IMR-90 (cell line): Measurements from ENCODE around the gene SRSF3. TPM values are rescaled to one million over a fixed set of nuclear protein-coding genes. Genes with fewer than 3 reads are reported as not detected.
A peak's percentile ranks its signal among the peaks of the same experiment; 100 is the strongest.

Source experiments
- ATAC-seq: fragments of 200-7000 bp; cut with Tn5 transposase; 2 replicates; pipeline ENCODE4 v1.9.1; 2020; ENCODE audit warnings: low read depth, mild to moderate bottlenecking, moderate library complexity
- BruUV-seq: library from RNA; stranded (reverse); fragments of 400-500 nt; replicated peaks from 2 replicates; lab custom pipeline; 2021; lab: Mats Ljungman, UMichigan
- CTCF ChIA-PET: fragments of 300-600 bp; formaldehyde crosslinking; extraction: SDS; loops from one replicate; lab custom pipeline; 2021; ENCODE audit warnings: antibody characterized with exemption; lab: Yijun Ruan, JAX
- POLR2A ChIA-PET: fragments of 300-600 bp; sonication (Branson Sonifier 250); formaldehyde crosslinking; loops from one replicate; lab custom pipeline; 2022; ENCODE audit warnings: antibody characterized with exemption; ENCODE audit not compliant: unreplicated experiment; lab: Charles Lee
- DNase-seq: peaks from one replicate; pipeline ENCODE4 v3.0.0; 2013
- H2AFZ ChIP-seq: replicated peaks from 2 replicates; pipeline ENCODE3; 2013; ENCODE audit warnings: low read length, mild to moderate bottlenecking; ENCODE audit not compliant: poor library complexity
- H2AK5ac ChIP-seq: 2 replicates; pipeline ENCODE4 v1.6.1; 2013; ENCODE audit warnings: low read depth, low read length, inconsistent platforms
- H2AK9ac ChIP-seq: replicated peaks from 2 replicates; pipeline ENCODE3; 2013; ENCODE audit warnings: mild to moderate bottlenecking, low read depth, low read length, moderate library complexity; ENCODE audit not compliant: poor library complexity
- H2BK120ac ChIP-seq: 2 replicates; pipeline ENCODE4 v1.6.1; 2013; ENCODE audit warnings: low read depth, low read length, inconsistent platforms
- H2BK15ac ChIP-seq: 3 replicates; pipeline ENCODE4 v1.6.1; 2013; ENCODE audit warnings: low read depth, low read length, inconsistent platforms
- H2BK20ac ChIP-seq: 2 replicates; pipeline ENCODE4 v1.6.1; 2013; ENCODE audit warnings: low read depth, mild to moderate bottlenecking, inconsistent platforms, low read length, moderate library complexity
- H2BK5ac ChIP-seq: 2 replicates; pipeline ENCODE4 v1.6.1; 2013; ENCODE audit warnings: mild to moderate bottlenecking, low read depth, low read length, inconsistent platforms; ENCODE audit not compliant: poor library complexity, severe bottlenecking
- H3K14ac ChIP-seq: replicated peaks from 2 replicates; pipeline ENCODE4 v1.6.1; 2013; ENCODE audit warnings: low read depth, low read length, inconsistent platforms
- H3K18ac ChIP-seq: 2 replicates; pipeline ENCODE4 v1.6.1; 2013; ENCODE audit warnings: low read depth, low read length, control low read depth
- H3K23ac ChIP-seq: 2 replicates; pipeline ENCODE4 v1.6.1; 2013; ENCODE audit warnings: low read depth, low read length, inconsistent platforms
- H3K27ac ChIP-seq: 2 replicates; pipeline ENCODE4 v1.5.1; 2013; ENCODE audit warnings: mild to moderate bottlenecking, control low read depth, low read length; ENCODE audit not compliant: insufficient read depth
- H3K27me3 ChIP-seq: 2 replicates; pipeline ENCODE4 v1.6.1; 2013; ENCODE audit warnings: low read length; ENCODE audit not compliant: control insufficient read depth, insufficient read depth
- H3K36me3 ChIP-seq: 2 replicates; pipeline ENCODE4 v1.6.1; 2013; ENCODE audit warnings: low read length, mixed read lengths; ENCODE audit not compliant: control insufficient read depth, insufficient read depth
- H3K4ac ChIP-seq: 2 replicates; pipeline ENCODE4 v1.6.1; 2013; ENCODE audit warnings: low read depth, low read length, inconsistent platforms
- H3K4me1 ChIP-seq: 2 replicates; pipeline ENCODE4 v1.6.1; 2013; ENCODE audit warnings: low read length, mixed read lengths; ENCODE audit not compliant: control insufficient read depth, insufficient read depth
- H3K4me2 ChIP-seq: 2 replicates; pipeline ENCODE4 v1.6.1; 2013; ENCODE audit warnings: low read depth, mild to moderate bottlenecking, control low read depth, low read length, moderate library complexity
- H3K4me3 ChIP-seq: 2 replicates; pipeline ENCODE4 v1.5.1; 2013; ENCODE audit warnings: low read depth, mild to moderate bottlenecking, control low read depth, low read length, moderate library complexity; ENCODE audit not compliant: insufficient read depth
- H3K56ac ChIP-seq: 2 replicates; pipeline ENCODE4 v1.6.1; 2013; ENCODE audit warnings: low read length, inconsistent platforms; ENCODE audit not compliant: insufficient read depth; ENCODE audit errors: extremely low read depth
- H3K79me1 ChIP-seq, 2 experiments: 2 replicates each; pipeline ENCODE4 v1.6.1; 2013; ENCODE audit warnings: low read length in 2 of 2, inconsistent platforms in 1 of 2, low read depth in 1 of 2
- H3K9ac ChIP-seq: 2 replicates; pipeline ENCODE4 v1.6.1; 2013; ENCODE audit warnings: low read depth, low read length, control low read depth
- H3K9me1 ChIP-seq: 2 replicates; pipeline ENCODE4 v1.6.1; 2013; ENCODE audit warnings: low read length, inconsistent platforms; ENCODE audit not compliant: insufficient read depth
- H3K9me3 ChIP-seq: 2 replicates; pipeline ENCODE4 v1.6.1; 2013; ENCODE audit warnings: low read length; ENCODE audit not compliant: control insufficient read depth, insufficient read depth
- H4K20me1 ChIP-seq: 2 replicates; pipeline ENCODE4 v1.6.1; 2013; ENCODE audit warnings: low read length, inconsistent platforms; ENCODE audit not compliant: insufficient read depth
- H4K5ac ChIP-seq: 2 replicates; pipeline ENCODE4 v1.6.1; 2013; ENCODE audit warnings: mild to moderate bottlenecking, low read depth, low read length, control low read depth
- H4K8ac ChIP-seq, 2 experiments: 2 replicates each; pipeline ENCODE4 v1.6.1; 2013; ENCODE audit warnings: low read depth in 2 of 2, low read length in 2 of 2, control low read depth in 1 of 2, inconsistent platforms in 1 of 2
- H4K91ac ChIP-seq: 2 replicates; pipeline ENCODE4 v1.6.1; 2013; ENCODE audit warnings: low read depth, low read length, inconsistent platforms; ENCODE audit not compliant: insufficient read depth
- CEBPB ChIP-seq: IDR thresholded peaks from 2 replicates; pipeline ENCODE4 v1.6.1; 2012; ENCODE audit warnings: low read depth, low read length, improper control_type of control experiment
- CTCF ChIP-seq: conservative IDR thresholded peaks from 2 replicates; pipeline ENCODE4 v1.5.1; 2012; ENCODE audit warnings: mild to moderate bottlenecking, low read depth, low read length, improper control_type of control experiment
- MXI1 ChIP-seq: IDR thresholded peaks from 2 replicates; pipeline ENCODE4 v1.6.1; 2012; ENCODE audit warnings: low read depth, mild to moderate bottlenecking, low read length, moderate library complexity, borderline replicate concordance
- RAD21 ChIP-seq: IDR thresholded peaks from 2 replicates; pipeline ENCODE4 v1.6.1; 2012; ENCODE audit warnings: low read length, improper control_type of control experiment
- USF2 ChIP-seq: fragments of 150-350 bp; IDR thresholded peaks from 2 replicates; pipeline ENCODE4 v1.6.1; 2017; ENCODE audit warnings: mild to moderate bottlenecking, antibody characterized with exemption, low read length, low read depth
- WGBS, 2 experiments: methylation state at CpG; one replicate each; pipeline versions ENCODE4 v1.1.5 to v1.1.7; 2013; ENCODE audit warnings: missing lambda C conversion rate in 2 of 2; ENCODE audit not compliant: insufficient read length in 1 of 2; ENCODE audit errors: extremely low coverage in 2 of 2; 5-methylcytosine and 5-hydroxymethylcytosine counted together
- dilution Hi-C: fragments of 300-500 bp; cut with HindIII; formaldehyde crosslinking; loops from one replicate; pipeline ENCODE4 v1.14.3; 2018; ENCODE audit warnings: low sequenced_read_pairs; ENCODE audit not compliant: unreplicated experiment
- in situ Hi-C: fragments of 300-500 bp; cut with MboI; formaldehyde crosslinking; loops from 3 replicates; pipeline ENCODE4 v1.14.3; 2019; ENCODE audit warnings: low sequenced_read_pairs, inconsistent platforms, mixed read lengths
- intact Hi-C: fragments of 100-400 bp; cut with micrococcal nuclease; formaldehyde crosslinking; loops from 2 replicates; pipeline ENCODE4 v1.10.0; 2022
- polyA plus RNA-seq, 3 experiments: library from polyadenylated mRNA; depleted of rRNA; stranded (reverse); fragments of >200 nt; gene quantifications; 2 replicates each; pipeline ENCODE4 v1.2.3, GENCODE V29; 2012; ENCODE audit warnings: low replicate concordance in 1 of 3
- total RNA-seq: library from RNA; depleted of rRNA; stranded (reverse); fragments of >200 nt; gene quantifications from 2 replicates; pipeline ENCODE4 v1.2.3, GENCODE V29; 2012

SRSF3 gene
- total and polyA plus RNA-seq, 2 of the 4 experiments (the other 2 are of a cell fraction): 237 to 297 TPM

GRCh38 chr6:36592221-36592655, 1.9 kb upstream of the SRSF3 start (continued):
- TF ChIP-seq MXI1: no peak
- no peak for TF ChIP-seq RAD21
- no peak for TF ChIP-seq CTCF

- Histone ChIP-seq H2BK20ac (peak overlapping the region; percentile 45; the same call in 1 of the 2 replicates), H3K9ac (peak overlapping the region; percentile 74), H2BK120ac (peak overlapping the region; percentile 71), H3K9me1 (peaks cover 3% of the 10 kb centered on the region), H3K79me1 (peaks cover 13 to 29% of the 10 kb centered on the region in 2 experiments), H2AK9ac (peak overlapping the region; percentile 87), H3K4me2 (peak overlapping the region; percentile 85), H3K4me3 (peak overlapping the region; percentile 29), H4K5ac (peak overlapping the region; percentile 89), H2AK5ac (peak overlapping the region; percentile 67), H2BK5ac (peak overlapping the region; percentile 88), H2BK15ac (peak overlapping the region; percentile 71; the same call in 1 of the 3 replicates), H3K27me3 (no peaks in the 10 kb centered on the region), H3K4ac (peak overlapping the region; percentile 91), H3K14ac (peak overlapping the region; percentile 83), H3K36me3 (peaks cover 18% of the 10 kb centered on the region), H3K18ac (peak overlapping the region; percentile 48), H3K9me3 (no peaks in the 10 kb centered on the region), H4K91ac (peak overlapping the region; percentile 92), H4K20me1 (peaks cover 44% of the 10 kb centered on the region), H3K56ac (peak overlapping the region; percentile 91), H3K23ac (peak overlapping the region; percentile 74), H2AFZ (peak overlapping the region; percentile 92), H3K4me1 (peaks cover 2% of the 10 kb centered on the region; the same call in 1 of the 2 replicates), H4K8ac (peak overlapping the region; percentile 82 to 94), H3K27ac (peak overlapping the region; percentile 75)
- ATAC-seq (peak; percentile 16), DNase-seq (no peak)
- BruUV-seq: no TSS peak
- POLR2A ChIA-PET: interaction anchor here (0.5 to 1.0 kb wide), 2 partner anchors 14 to 548 kb away, joined by 4 to 11 read pairs; no protein-coding TSS in a partner anchor
- in situ Hi-C loops (loop anchor here (5.0 kb wide), 1 partner anchor 46 kb away; the partner anchor contains the start of gene STK38), dilution Hi-C loops (no loop called here), intact Hi-C loops (loop anchor here (2.0 kb wide), 1 partner anchor 151 kb away; the partner anchor contains the start of genes KCTD20 and PXT1)
- 10% methylated on average over 5 of the region's 15 CpGs; no CpG with 5 or more reads in 1 of the 2 experiments for WGBS, 2 experiments
- no peak for TF ChIP-seq CEBPB
- peak; percentile 60; the same call in 1 of the 2 replicates for TF ChIP-seq USF2
- CTCF ChIA-PET: no interaction called here
Observed at GRCh38 chr6:36593569-36594028, 563 bp upstream of the SRSF3 start.
